ENCODE results near the gene ARRDC5. TPM values are rescaled to one million over a fixed set of nuclear protein-coding genes. Genes with fewer than 3 reads are reported as not detected.

The ARRDC5 gene
- total RNA-seq, 4 donors from 2014 or later, result 0.33 to 1.9 (median 1.5) TPM

- TF ChIP-seq CTCF (IDR thresholded peaks at IDR 0.05; ENCODE audit: low read depth), result no peak
Measured at GRCh38 chr19:4913996-4914735, 11.5 kb upstream of the ARRDC5 start.

- no peak for TF ChIP-seq CTCF (IDR thresholded peaks at IDR 0.05; ENCODE audit: low read depth)
Measured at GRCh38 chr19:4911786-4912672, 9.3 kb upstream of the ARRDC5 start.

- no peak for TF ChIP-seq CTCF (IDR thresholded peaks at IDR 0.05; ENCODE audit: low read depth)
Measured at GRCh38 chr19:4911314-4911713, 8.6 kb upstream of the ARRDC5 start.

GRCh38 chr19:4910594-4911281 is 8.0 kb upstream of the ARRDC5 start:
- TF ChIP-seq CTCF (IDR thresholded peaks at IDR 0.05; ENCODE audit: low read depth), result no peak

- no peak for TF ChIP-seq CTCF (IDR thresholded peaks at IDR 0.05; ENCODE audit: low read depth)
Measured at GRCh38 chr19:4909897-4910593, 7.3 kb upstream of the ARRDC5 start.

- no peak for TF ChIP-seq CTCF (IDR thresholded peaks at IDR 0.05; ENCODE audit: low read depth)
Measured at GRCh38 chr19:4909156-4909896, 6.6 kb upstream of the ARRDC5 start, which contains the start of gene UHRF1. TSS of gene UHRF1 (plus strand) at chr19:4909501. CDS start at chr19:4910886, 1,385 bp downstream.

Measured in subcutaneous adipose tissue (tissue), 4 donors.